ENCODE results near the gene ORMDL2. TPM values are rescaled to one million over a fixed set of nuclear protein-coding genes. Genes with fewer than 3 reads are reported as not detected.
"Not testable (repeated sequence)": the region's sequence is repeated elsewhere in the genome, so short reads cannot be mapped to it uniquely, and the experiment has no call there.

Gene ORMDL2
- total RNA-seq, 6 donors from 2014 or later, result 9.4 to 62.9 (median 20.2) TPM

DNA sequence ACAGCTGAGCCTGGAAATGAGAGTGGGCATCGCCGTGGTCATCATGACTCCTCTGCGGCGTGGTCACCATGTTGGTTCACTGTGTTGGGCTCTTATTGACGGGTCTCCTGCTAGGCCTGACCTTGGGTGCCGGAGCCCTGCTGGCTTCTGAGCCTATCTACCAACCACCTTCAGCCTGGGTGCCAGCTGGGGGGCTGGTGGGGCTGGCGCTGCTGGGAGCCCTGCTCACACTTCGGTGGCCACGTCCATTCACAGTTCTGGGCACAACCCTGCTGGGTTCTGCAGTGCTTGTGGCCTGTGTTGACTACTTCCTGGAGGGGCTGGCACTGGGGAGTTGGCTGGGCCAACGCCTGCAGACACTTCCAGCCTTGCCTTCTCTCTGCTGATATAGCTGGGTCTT lies 15.2 kb downstream of the ORMDL2 start:
- no peak for TF ChIP-seq POLR2AphosphoS5 (IDR thresholded peaks at IDR 0.05)
- TF ChIP-seq CTCF (IDR thresholded peaks at IDR 0.05), result no peak
- no peak for TF ChIP-seq EP300 (IDR thresholded peaks at IDR 0.05)
- TF ChIP-seq POLR2A (IDR thresholded peaks at IDR 0.05), result no peak
- Histone ChIP-seq H3K27me3 (no peaks in the 10 kb centered on the region), H3K27ac (no peak overlapping the region), H3K4me3 (no peak overlapping the region), H3K9me3 (no peaks in the 10 kb centered on the region), H3K4me1 (peaks cover 18 to 25% (median 23%) of the 10 kb centered on the region in 4 donors), H3K36me3 (peaks cover 0 to 15% (median 7%) of the 10 kb centered on the region in 4 donors)
- peak in 1 of 2 donors; percentile 74 for DNase-seq
- no peak for ATAC-seq (ENCODE audit: low FRiP score in 2 of 2)
- 89 to 90% methylated on average over 3 to 10 of the region's 10 CpGs for WGBS, 2 donors

- not testable (repeated sequence) for H3K27ac ChIP-seq, H3K27me3 ChIP-seq, H3K9me3 ChIP-seq, H3K4me3 ChIP-seq
- ATAC-seq (ENCODE audit: low FRiP score in 2 of 2) (peak in 1 of 2 donors; percentile 1), DNase-seq (peak in 1 of 2 donors; percentile 61)
- Histone ChIP-seq H3K4me1 (peaks cover 8 to 15% (median 14%) of the 10 kb centered on the region in 4 donors), H3K36me3 (peaks cover 0 to 17% (median 7%) of the 10 kb centered on the region in 4 donors)
- WGBS, 2 donors, result 83 to 95% methylated on average over 4 to 5 of the region's 6 CpGs
These were observed 16.6 kb downstream of the ORMDL2 start for GRCh38 chr12:55834400-55834799.

- Histone ChIP-seq H3K27ac (no peak overlapping the region), H3K36me3 (peaks cover 0 to 17% (median 7%) of the 10 kb centered on the region in 4 donors), H3K4me1 (peaks cover 0 to 4% (median 0%) of the 10 kb centered on the region in 4 donors), H3K27me3 (no peaks in the 10 kb centered on the region), H3K9me3 (no peaks in the 10 kb centered on the region), H3K4me3 (no peak overlapping the region)
- DNase-seq (no peak), ATAC-seq (ENCODE audit: low FRiP score in 2 of 2) (no peak)
- WGBS, 2 donors, result 86 to 97% methylated on average over 3 of the region's 3 CpGs
- TF ChIP-seq POLR2A (IDR thresholded peaks at IDR 0.05), result no peak
These were observed 20.5 kb downstream of the ORMDL2 start for GRCh38 chr12:55838361-55838760.

- Histone ChIP-seq H3K4me3 (peak overlapping the region in 1 of 4 donors; percentile 6), H3K27ac (no peak overlapping the region), H3K27me3 (no peaks in the 10 kb centered on the region), H3K9me3 (no peaks in the 10 kb centered on the region), H3K36me3 (peaks cover 0 to 16% (median 7%) of the 10 kb centered on the region in 4 donors), H3K4me1 (peaks cover 0 to 4% (median 0%) of the 10 kb centered on the region in 4 donors)
- WGBS, 2 donors, result 81 to 88% methylated on average over 6 to 11 of the region's 11 CpGs
- no peak for TF ChIP-seq EP300 (IDR thresholded peaks at IDR 0.05)
- TF ChIP-seq POLR2A (IDR thresholded peaks at IDR 0.05), result no peak
- TF ChIP-seq CTCF (IDR thresholded peaks at IDR 0.05), result no peak
- no peak for TF ChIP-seq POLR2AphosphoS5 (IDR thresholded peaks at IDR 0.05)
- DNase-seq, result no peak
- peak in 1 of 2 donors; percentile 1 for ATAC-seq (ENCODE audit: low FRiP score in 2 of 2)
These were observed 21.7 kb downstream of the ORMDL2 start for GRCh38 chr12:55839345-55840140.

- DNase-seq (no peak), ATAC-seq (ENCODE audit: low FRiP score in 2 of 2) (no peak)
- H3K27me3 ChIP-seq, result no peaks in the 10 kb centered on the region
- H3K27ac ChIP-seq, result no peak overlapping the region
- WGBS, 2 donors, result 88% methylated on average over 11 of the region's 11 CpGs
- peaks cover 0 to 6% (median 3%) of the 10 kb centered on the region in 4 donors for H3K36me3 ChIP-seq
- no peak for TF ChIP-seq EP300 (IDR thresholded peaks at IDR 0.05)
- TF ChIP-seq POLR2AphosphoS5 (IDR thresholded peaks at IDR 0.05), result no peak
- no peak for TF ChIP-seq CTCF (IDR thresholded peaks at IDR 0.05)
- TF ChIP-seq POLR2A (IDR thresholded peaks at IDR 0.05), result no peak
- peak overlapping the region in 1 of 4 donors; percentile 51 for H3K4me3 ChIP-seq
- peaks cover 0 to 4% (median 0%) of the 10 kb centered on the region in 4 donors for H3K4me1 ChIP-seq
- H3K9me3 ChIP-seq, result no peaks in the 10 kb centered on the region
These were observed 22.9 kb downstream of the ORMDL2 start for GRCh38 chr12:55840581-55841351.

Measured in upper lobe of left lung (tissue), 6 donors.